GM12878 (cell line): ENCODE results near the gene NPB.

Experiments used
- ELK1 ChIP-seq: IDR thresholded peaks from 2 replicates; pipeline ENCODE4 v1.6.1; 2012; ENCODE audit warnings: low read depth, low read length, improper control_type of control experiment
- EZH2 ChIP-seq: IDR thresholded peaks from 2 replicates; pipeline ENCODE4 v1.6.1; 2012; ENCODE audit warnings: low read depth, mild to moderate bottlenecking, control low read depth, inconsistent platforms, low read length, borderline replicate concordance; ENCODE audit not compliant: control insufficient read depth
- POLR2A ChIP-seq: IDR thresholded peaks from 2 replicates; pipeline ENCODE4 v1.6.1; 2011; ENCODE audit warnings: low read depth, mild to moderate bottlenecking, low read length
- POLR2AphosphoS5 ChIP-seq: IDR thresholded peaks from 2 replicates; pipeline ENCODE4 v1.6.1; 2011; ENCODE audit warnings: mild to moderate bottlenecking, low read length, inconsistent platforms
- RCOR1 ChIP-seq: conservative IDR thresholded peaks from 2 replicates; pipeline ENCODE4 v1.6.1; 2012; ENCODE audit warnings: low read depth, low read length, improper control_type of control experiment
- TF ChIP-seq, protein P1 (sequence below), 3 experiments: IDR thresholded peaks in 2 of 3; conservative IDR thresholded peaks in 1 of 3; 2 replicates each; pipeline ENCODE4 v1.5.1; 2011; ENCODE audit warnings: low read depth in 3 of 3, low read length in 3 of 3, mild to moderate bottlenecking in 3 of 3, control low read depth in 2 of 3, moderate library complexity in 2 of 3, inconsistent platforms in 1 of 3, mixed read lengths in 1 of 3; ENCODE audit not compliant: control insufficient read depth in 2 of 3, insufficient read depth in 1 of 3; ENCODE audit errors: extremely low read depth in 1 of 3
- TF ChIP-seq, protein P2 (sequence below): IDR thresholded peaks from 2 replicates; pipeline ENCODE4 v1.6.1; 2011; ENCODE audit warnings: mild to moderate bottlenecking, low read depth, low read length, moderate library complexity; ENCODE audit not compliant: insufficient replicate concordance
- TF ChIP-seq, protein P3 (sequence below): fragments of 450-650 bp; IDR thresholded peaks from 2 replicates; pipeline ENCODE4 v1.6.1; 2017; ENCODE audit warnings: mild to moderate bottlenecking, moderate library complexity
- TF ChIP-seq, protein P4 (sequence below): fragments of 450-650 bp; IDR thresholded peaks from 2 replicates; pipeline ENCODE4 v1.6.1; 2018; ENCODE audit warnings: mild to moderate bottlenecking, low read depth, moderate library complexity; ENCODE audit not compliant: partially characterized antibody

GRCh38 chr17:81947189-81947588 is 45.2 kb downstream of the NPB start, which contains the start of gene MYADML2:
- TF ChIP-seq POLR2A (no peak), EZH2 (no peak), RCOR1 (no peak), ELK1 (no peak), POLR2AphosphoS5 (no peak)
- TF ChIP-seq, protein P1, sequence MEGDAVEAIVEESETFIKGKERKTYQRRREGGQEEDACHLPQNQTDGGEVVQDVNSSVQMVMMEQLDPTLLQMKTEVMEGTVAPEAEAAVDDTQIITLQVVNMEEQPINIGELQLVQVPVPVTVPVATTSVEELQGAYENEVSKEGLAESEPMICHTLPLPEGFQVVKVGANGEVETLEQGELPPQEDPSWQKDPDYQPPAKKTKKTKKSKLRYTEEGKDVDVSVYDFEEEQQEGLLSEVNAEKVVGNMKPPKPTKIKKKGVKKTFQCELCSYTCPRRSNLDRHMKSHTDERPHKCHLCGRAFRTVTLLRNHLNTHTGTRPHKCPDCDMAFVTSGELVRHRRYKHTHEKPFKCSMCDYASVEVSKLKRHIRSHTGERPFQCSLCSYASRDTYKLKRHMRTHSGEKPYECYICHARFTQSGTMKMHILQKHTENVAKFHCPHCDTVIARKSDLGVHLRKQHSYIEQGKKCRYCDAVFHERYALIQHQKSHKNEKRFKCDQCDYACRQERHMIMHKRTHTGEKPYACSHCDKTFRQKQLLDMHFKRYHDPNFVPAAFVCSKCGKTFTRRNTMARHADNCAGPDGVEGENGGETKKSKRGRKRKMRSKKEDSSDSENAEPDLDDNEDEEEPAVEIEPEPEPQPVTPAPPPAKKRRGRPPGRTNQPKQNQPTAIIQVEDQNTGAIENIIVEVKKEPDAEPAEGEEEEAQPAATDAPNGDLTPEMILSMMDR (IDR thresholded peaks at IDR 0.05 in 2 of 3, conservative IDR thresholded peaks at IDR 0.05 in 1 of 3; ENCODE audit: control insufficient read depth in 2 of 3, extremely low read depth in 1 of 3, insufficient read depth in 1 of 3, low read depth in 3 of 3, low read length in 3 of 3) = no peak
- TF ChIP-seq, protein P2, sequence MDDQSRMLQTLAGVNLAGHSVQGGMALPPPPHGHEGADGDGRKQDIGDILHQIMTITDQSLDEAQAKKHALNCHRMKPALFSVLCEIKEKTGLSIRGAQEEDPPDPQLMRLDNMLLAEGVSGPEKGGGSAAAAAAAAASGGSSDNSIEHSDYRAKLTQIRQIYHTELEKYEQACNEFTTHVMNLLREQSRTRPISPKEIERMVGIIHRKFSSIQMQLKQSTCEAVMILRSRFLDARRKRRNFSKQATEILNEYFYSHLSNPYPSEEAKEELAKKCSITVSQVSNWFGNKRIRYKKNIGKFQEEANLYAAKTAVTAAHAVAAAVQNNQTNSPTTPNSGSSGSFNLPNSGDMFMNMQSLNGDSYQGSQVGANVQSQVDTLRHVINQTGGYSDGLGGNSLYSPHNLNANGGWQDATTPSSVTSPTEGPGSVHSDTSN = no peak
- TF ChIP-seq, protein P3, sequence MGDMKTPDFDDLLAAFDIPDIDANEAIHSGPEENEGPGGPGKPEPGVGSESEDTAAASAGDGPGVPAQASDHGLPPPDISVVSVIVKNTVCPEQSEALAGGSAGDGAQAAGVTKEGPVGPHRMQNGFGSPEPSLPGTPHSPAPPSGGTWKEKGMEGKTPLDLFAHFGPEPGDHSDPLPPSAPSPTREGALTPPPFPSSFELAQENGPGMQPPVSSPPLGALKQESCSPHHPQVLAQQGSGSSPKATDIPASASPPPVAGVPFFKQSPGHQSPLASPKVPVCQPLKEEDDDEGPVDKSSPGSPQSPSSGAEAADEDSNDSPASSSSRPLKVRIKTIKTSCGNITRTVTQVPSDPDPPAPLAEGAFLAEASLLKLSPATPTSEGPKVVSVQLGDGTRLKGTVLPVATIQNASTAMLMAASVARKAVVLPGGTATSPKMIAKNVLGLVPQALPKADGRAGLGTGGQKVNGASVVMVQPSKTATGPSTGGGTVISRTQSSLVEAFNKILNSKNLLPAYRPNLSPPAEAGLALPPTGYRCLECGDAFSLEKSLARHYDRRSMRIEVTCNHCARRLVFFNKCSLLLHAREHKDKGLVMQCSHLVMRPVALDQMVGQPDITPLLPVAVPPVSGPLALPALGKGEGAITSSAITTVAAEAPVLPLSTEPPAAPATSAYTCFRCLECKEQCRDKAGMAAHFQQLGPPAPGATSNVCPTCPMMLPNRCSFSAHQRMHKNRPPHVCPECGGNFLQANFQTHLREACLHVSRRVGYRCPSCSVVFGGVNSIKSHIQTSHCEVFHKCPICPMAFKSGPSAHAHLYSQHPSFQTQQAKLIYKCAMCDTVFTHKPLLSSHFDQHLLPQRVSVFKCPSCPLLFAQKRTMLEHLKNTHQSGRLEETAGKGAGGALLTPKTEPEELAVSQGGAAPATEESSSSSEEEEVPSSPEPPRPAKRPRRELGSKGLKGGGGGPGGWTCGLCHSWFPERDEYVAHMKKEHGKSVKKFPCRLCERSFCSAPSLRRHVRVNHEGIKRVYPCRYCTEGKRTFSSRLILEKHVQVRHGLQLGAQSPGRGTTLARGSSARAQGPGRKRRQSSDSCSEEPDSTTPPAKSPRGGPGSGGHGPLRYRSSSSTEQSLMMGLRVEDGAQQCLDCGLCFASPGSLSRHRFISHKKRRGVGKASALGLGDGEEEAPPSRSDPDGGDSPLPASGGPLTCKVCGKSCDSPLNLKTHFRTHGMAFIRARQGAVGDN = no peak
- TF ChIP-seq, protein P4, sequence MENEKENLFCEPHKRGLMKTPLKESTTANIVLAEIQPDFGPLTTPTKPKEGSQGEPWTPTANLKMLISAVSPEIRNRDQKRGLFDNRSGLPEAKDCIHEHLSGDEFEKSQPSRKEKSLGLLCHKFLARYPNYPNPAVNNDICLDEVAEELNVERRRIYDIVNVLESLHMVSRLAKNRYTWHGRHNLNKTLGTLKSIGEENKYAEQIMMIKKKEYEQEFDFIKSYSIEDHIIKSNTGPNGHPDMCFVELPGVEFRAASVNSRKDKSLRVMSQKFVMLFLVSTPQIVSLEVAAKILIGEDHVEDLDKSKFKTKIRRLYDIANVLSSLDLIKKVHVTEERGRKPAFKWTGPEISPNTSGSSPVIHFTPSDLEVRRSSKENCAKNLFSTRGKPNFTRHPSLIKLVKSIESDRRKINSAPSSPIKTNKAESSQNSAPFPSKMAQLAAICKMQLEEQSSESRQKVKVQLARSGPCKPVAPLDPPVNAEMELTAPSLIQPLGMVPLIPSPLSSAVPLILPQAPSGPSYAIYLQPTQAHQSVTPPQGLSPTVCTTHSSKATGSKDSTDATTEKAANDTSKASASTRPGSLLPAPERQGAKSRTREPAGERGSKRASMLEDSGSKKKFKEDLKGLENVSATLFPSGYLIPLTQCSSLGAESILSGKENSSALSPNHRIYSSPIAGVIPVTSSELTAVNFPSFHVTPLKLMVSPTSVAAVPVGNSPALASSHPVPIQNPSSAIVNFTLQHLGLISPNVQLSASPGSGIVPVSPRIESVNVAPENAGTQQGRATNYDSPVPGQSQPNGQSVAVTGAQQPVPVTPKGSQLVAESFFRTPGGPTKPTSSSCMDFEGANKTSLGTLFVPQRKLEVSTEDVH = no peak
